PC-3 (cell line): ENCODE results near the gene PHACTR2.

Source experiments
- CTCF ChIP-seq: fragments of 300-600 bp; sonication (generic); conservative IDR thresholded peaks from 2 replicates; pipeline ENCODE4 v1.5.1; 2017; ENCODE audit warnings: antibody characterized with exemption, low read depth, mild to moderate bottlenecking, low read length
- EZH2 ChIP-seq: fragments of 300-600 bp; sonication (generic); IDR thresholded peaks from one replicate; pipeline ENCODE4 v1.6.1; 2017; ENCODE audit warnings: antibody characterized with exemption, mild to moderate bottlenecking, low read length; ENCODE audit not compliant: unreplicated experiment
- EZH2phosphoT487 ChIP-seq: fragments of 300-600 bp; sonication (generic); IDR thresholded peaks from 2 replicates; pipeline ENCODE4 v1.6.1; 2018; ENCODE audit warnings: mild to moderate bottlenecking, antibody characterized with exemption, low read length, borderline replicate concordance

- no peak for TF ChIP-seq CTCF
- TF ChIP-seq EZH2phosphoT487 = no peak
- TF ChIP-seq EZH2 = no peak
These were observed 21.7 kb upstream of the PHACTR2 start for GRCh38 chr6:143656026-143656425.
